Ishikawa (cell line): ENCODE measurements around the gene CREB3L2.

Experiments used
- CREB1 ChIP-seq: IDR thresholded peaks from 2 replicates; pipeline ENCODE4 v1.6.1; 2012; ENCODE audit warnings: low read depth
- EP300 ChIP-seq: IDR thresholded peaks from 2 replicates; pipeline ENCODE4 v1.6.1; 2012; ENCODE audit warnings: borderline replicate concordance
- MAX ChIP-seq: IDR thresholded peaks from 2 replicates; pipeline ENCODE4 v1.6.1; 2012
- REST ChIP-seq: IDR thresholded peaks from 2 replicates; pipeline ENCODE4 v1.6.1; 2012; ENCODE audit warnings: low read depth, mild to moderate bottlenecking
- TAF1 ChIP-seq: IDR thresholded peaks from 2 replicates; pipeline ENCODE4 v1.6.1; 2012; ENCODE audit warnings: low read depth, mild to moderate bottlenecking
- YY1 ChIP-seq: IDR thresholded peaks from 2 replicates; pipeline ENCODE4 v1.6.1; 2012; ENCODE audit warnings: low read depth

- no peak for TF ChIP-seq TAF1
- no peak for TF ChIP-seq REST
- TF ChIP-seq MAX, result no peak
- TF ChIP-seq EP300, result no peak
- no peak for TF ChIP-seq YY1
- no peak for TF ChIP-seq CREB1
Observed at GRCh38 chr7:137904833-137905232, 97.1 kb downstream of the CREB3L2 start.
